Heart left ventricle (tissue), 16 donors: ENCODE measurements around the gene TNNI3K. TPM values are rescaled to one million over a fixed set of nuclear protein-coding genes. Genes with fewer than 3 reads are reported as not detected.
A peak's percentile ranks its signal among the peaks of the same experiment; 100 is the strongest.

Experiments
- ATAC-seq, 4 donors: fragments of 200-7000 bp; cut with Tn5 transposase; one replicate each; pipeline ENCODE4 v1.9.1; 2020 to 2022; ENCODE audit warnings: moderate library complexity in 4 of 4, mild to moderate bottlenecking in 3 of 4, moderate number of reproducible peaks in 1 of 4
- DNase-seq, 5 donors: peaks; one replicate each; pipeline ENCODE4 v3.0.0-alpha.2; 2020
- H3K27ac ChIP-seq, 12 donors: fragments of 200-600 bp; sonication (generic) in 4 of 12; one replicate each; pipeline versions ENCODE4 v1.5.0 to v1.8.0; 2016 to 2022; ENCODE audit warnings: mild to moderate bottlenecking in 2 of 12
- H3K27me3 ChIP-seq, 9 donors: fragments of 200-600 bp; sonication (generic) in 2 of 9; one replicate each; pipeline versions ENCODE4 v1.5.1 to v1.8.0; 2016 to 2022; ENCODE audit warnings: mild to moderate bottlenecking in 3 of 9
- H3K36me3 ChIP-seq, 9 donors: fragments of 200-600 bp; sonication (generic) in 2 of 9; one replicate each; pipeline versions ENCODE4 v1.5.0 to v1.8.0; 2018 to 2022; ENCODE audit warnings: mild to moderate bottlenecking in 2 of 9
- H3K4me1 ChIP-seq, 12 donors: fragments of 200-600 bp; sonication (generic) in 4 of 12; one replicate each; pipeline versions ENCODE4 v1.5.0 to v1.8.0; 2016 to 2022; ENCODE audit warnings: mild to moderate bottlenecking in 3 of 12
- H3K4me3 ChIP-seq, 12 donors: fragments of 200-600 bp; sonication (generic) in 4 of 12; one replicate each; pipeline versions ENCODE4 v1.5.0 to v1.8.0; 2017 to 2022; ENCODE audit warnings: mild to moderate bottlenecking in 9 of 12, moderate library complexity in 4 of 12
- H3K9me3 ChIP-seq, 12 donors: fragments of 200-600 bp; sonication (generic) in 4 of 12; one replicate each; pipeline versions ENCODE4 v1.5.0 to v1.8.0; 2016 to 2022; ENCODE audit warnings: mild to moderate bottlenecking in 1 of 12
- POLR2A ChIP-seq, 2 donors: fragments of 450-650 bp; IDR thresholded peaks; one replicate each; pipeline ENCODE4 v1.6.1; 2017; ENCODE audit warnings: antibody characterized with exemption in 2 of 2, mild to moderate bottlenecking in 2 of 2, moderate library complexity in 2 of 2
- WGBS, 4 donors: extraction: QIAGEN DNeasy Blood & Tissue Kit in 2 of 4; methylation state at CpG; one replicate each; pipeline versions ENCODE4 v1.1.5 to v1.1.7; 2013 to 2018; 5-methylcytosine and 5-hydroxymethylcytosine counted together
- intact Hi-C, 10 donors: fragments of 100-400 bp; cut with DNase I; formaldehyde crosslinking; loops; one replicate each; pipeline versions ENCODE4 v1.11.1 to v1.14.2; 2022
- polyA plus RNA-seq, 2 donors: library from polyadenylated mRNA; stranded (reverse); fragments of 200-250 nt; gene quantifications; one replicate each; pipeline ENCODE4 v1.2.3, GENCODE V29; 2013
- total RNA-seq, 9 donors: library from RNA; depleted of rRNA in 2 of 9; stranded (reverse); fragments of >200 nt in 2 of 9; fragmentation: NEBNext Ultra II Directional in 3 of 9; extraction: Animal tissue kit (Norgen Biotek cat#: 25700) in 3 of 9; gene quantifications; one replicate each; pipeline versions ENCODE4 v1.1.0 to v1.2.4, GENCODE V29; 2016 to 2023
- TF ChIP-seq, protein P1 (sequence below), 12 donors: fragments of 200-600 bp; sonication (generic) in 4 of 12; IDR thresholded peaks; one replicate each; pipeline versions ENCODE4 v1.5.0 to v1.8.0; 2018 to 2022; ENCODE audit warnings: antibody characterized with exemption in 12 of 12, mild to moderate bottlenecking in 5 of 12
- donor health status: ischemic (EF 13 %, LVEDD 7.1; RV severe dilation, severe dysfunction).
- donor health status: healthy with polysubstance abuse.
- donor health status: DM: no; HTN: yes; CAD: no.
- donor health status: DM: no; HTN: no; CAD: no.
- donor health status: ischemic (EF 25% LVEDD 6.9; RV normal size, moderate dysfunction).
- donor health status: ischemic (EF 25% LVEDD 5.7; RV mildly dilated, moderate dysfunction).
- donor health status: healthy.
- donor health status: DM: yes; HTN: yes; CAD: no.
- donor health status: ischemic (EF 35%, LVEDD 5.7; RV mildly dilated, moderate dysfunction).
- donor health status: nonischemic (EF 11% LVEDD 7.7; RV severe dilation, severe dysfunction).
- donor health status: DM: yes; HTN: yes; CAD: no.
- donor health status: PGD.
- donor health status: ischemic (EF 29% LVEDD 5.4; RV normal size, mild dysfunction).
- donor health status: nonischemic (EF 23%, LVEDD 6.1; RV moderate dilation, normal function).

The TNNI3K gene
- total and polyA plus RNA-seq, 11 donors: 11.5 to 108 (median 59.9) TPM

DNA sequence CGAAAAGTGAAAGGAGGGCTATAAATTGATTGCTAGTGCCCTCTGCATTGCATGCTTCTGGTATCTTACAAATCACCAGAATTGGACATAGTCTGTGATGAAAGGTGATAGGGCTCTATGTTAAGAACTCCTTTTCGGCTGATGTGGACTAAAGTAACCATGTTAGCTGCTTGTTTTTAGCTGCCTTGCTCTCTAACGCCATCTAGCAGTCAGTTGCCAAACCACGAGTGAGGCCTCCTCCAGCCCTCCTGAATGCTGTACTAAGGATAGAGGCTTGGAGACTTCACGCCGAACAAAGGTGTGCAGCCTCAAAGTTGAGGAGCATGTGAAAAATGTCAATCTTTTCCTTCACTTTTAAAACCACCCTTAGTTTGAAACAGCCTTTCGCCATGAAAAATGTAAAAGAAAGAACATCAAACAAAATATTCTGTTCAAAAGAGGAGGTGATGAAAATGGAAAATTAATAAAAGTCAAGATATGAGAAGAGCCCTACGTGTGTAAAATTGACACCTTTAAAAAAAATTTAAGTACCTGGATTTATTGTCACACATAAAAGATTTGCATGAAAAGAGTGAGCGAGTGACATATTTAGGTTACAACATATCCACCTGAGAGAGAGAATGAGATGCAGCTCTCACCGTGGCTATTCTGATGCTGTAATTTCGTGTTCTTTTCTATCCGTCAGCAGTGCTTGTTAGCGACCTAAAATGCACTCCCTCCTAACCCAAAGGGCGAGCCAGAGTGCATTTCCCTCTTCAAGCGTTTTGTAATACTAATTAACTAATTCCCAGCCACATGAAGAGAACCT, 269.1 kb downstream of the TNNI3K start:
- Histone ChIP-seq H3K27me3 (no peaks in the 10 kb centered on the region), H3K9me3 (no peaks in the 10 kb centered on the region), H3K4me3 (no peak overlapping the region), H3K4me1 (peaks cover 0 to 3% (median 0%) of the 10 kb centered on the region in 12 donors), H3K27ac (no peak overlapping the region), H3K36me3 (peaks cover 0 to 3% (median 0%) of the 10 kb centered on the region in 9 donors)
- ATAC-seq (peak; percentile 59 to 90 (median 85)), DNase-seq (peak; percentile 28 to 54 (median 45))
- TF ChIP-seq, protein P1, sequence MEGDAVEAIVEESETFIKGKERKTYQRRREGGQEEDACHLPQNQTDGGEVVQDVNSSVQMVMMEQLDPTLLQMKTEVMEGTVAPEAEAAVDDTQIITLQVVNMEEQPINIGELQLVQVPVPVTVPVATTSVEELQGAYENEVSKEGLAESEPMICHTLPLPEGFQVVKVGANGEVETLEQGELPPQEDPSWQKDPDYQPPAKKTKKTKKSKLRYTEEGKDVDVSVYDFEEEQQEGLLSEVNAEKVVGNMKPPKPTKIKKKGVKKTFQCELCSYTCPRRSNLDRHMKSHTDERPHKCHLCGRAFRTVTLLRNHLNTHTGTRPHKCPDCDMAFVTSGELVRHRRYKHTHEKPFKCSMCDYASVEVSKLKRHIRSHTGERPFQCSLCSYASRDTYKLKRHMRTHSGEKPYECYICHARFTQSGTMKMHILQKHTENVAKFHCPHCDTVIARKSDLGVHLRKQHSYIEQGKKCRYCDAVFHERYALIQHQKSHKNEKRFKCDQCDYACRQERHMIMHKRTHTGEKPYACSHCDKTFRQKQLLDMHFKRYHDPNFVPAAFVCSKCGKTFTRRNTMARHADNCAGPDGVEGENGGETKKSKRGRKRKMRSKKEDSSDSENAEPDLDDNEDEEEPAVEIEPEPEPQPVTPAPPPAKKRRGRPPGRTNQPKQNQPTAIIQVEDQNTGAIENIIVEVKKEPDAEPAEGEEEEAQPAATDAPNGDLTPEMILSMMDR (IDR thresholded peaks at IDR 0.05): peak; percentile 54 to 73 (median 66)
- TF ChIP-seq POLR2A (IDR thresholded peaks at IDR 0.05): no peak
- intact Hi-C loops: no loop called here
- 37 to 47% (median 40%) methylated on average over 15 of the region's 15 CpGs for WGBS, 4 donors

GRCh38 chr1:74504933-74505512, 269.8 kb downstream of the TNNI3K start:
- Histone ChIP-seq H3K9me3 (no peaks in the 10 kb centered on the region), H3K4me3 (no peak overlapping the region), H3K27ac (no peak overlapping the region), H3K36me3 (peaks cover 0 to 3% (median 0%) of the 10 kb centered on the region in 9 donors), H3K27me3 (no peaks in the 10 kb centered on the region), H3K4me1 (peaks cover 0 to 3% (median 0%) of the 10 kb centered on the region in 12 donors)
- ATAC-seq (peak; percentile 60 to 88 (median 79)), DNase-seq (peak in 1 of 5 donors; percentile 43)
- WGBS, 4 donors: 69 to 74% (median 70%) methylated on average over 11 of the region's 11 CpGs
- intact Hi-C loops: no loop called here
- TF ChIP-seq, protein P1 (IDR thresholded peaks at IDR 0.05): no peak
- TF ChIP-seq POLR2A (IDR thresholded peaks at IDR 0.05): no peak

- Histone ChIP-seq H3K4me3 (no peak overlapping the region), H3K27ac (no peak overlapping the region), H3K36me3 (peaks cover 0 to 3% (median 0%) of the 10 kb centered on the region in 9 donors), H3K27me3 (no peaks in the 10 kb centered on the region), H3K4me1 (peaks cover 0 to 3% (median 0%) of the 10 kb centered on the region in 12 donors), H3K9me3 (no peaks in the 10 kb centered on the region)
- ATAC-seq: no peak
- DNase-seq: no peak
- WGBS, 4 donors: 64 to 67% (median 65%) methylated on average over 8 of the region's 8 CpGs
- TF ChIP-seq POLR2A (IDR thresholded peaks at IDR 0.05): no peak
- TF ChIP-seq, protein P1 (IDR thresholded peaks at IDR 0.05): no peak
- intact Hi-C loops: no loop called here
Observed at GRCh38 chr1:74505928-74506710, 270.9 kb downstream of the TNNI3K start.
